ENCODE measurements around the gene HOXC6. TPM values are rescaled to one million over a fixed set of nuclear protein-coding genes. Genes with fewer than 3 reads are reported as not detected.
"Not testable (repeated sequence)": the region's sequence is repeated elsewhere in the genome, so short reads cannot be mapped to it uniquely, and the experiment has no call there.

HOXC6 gene
- polyA plus RNA-seq, 4 donors = 1.5 to 10.4 (median 1.9) TPM; not detected in 1

DNA sequence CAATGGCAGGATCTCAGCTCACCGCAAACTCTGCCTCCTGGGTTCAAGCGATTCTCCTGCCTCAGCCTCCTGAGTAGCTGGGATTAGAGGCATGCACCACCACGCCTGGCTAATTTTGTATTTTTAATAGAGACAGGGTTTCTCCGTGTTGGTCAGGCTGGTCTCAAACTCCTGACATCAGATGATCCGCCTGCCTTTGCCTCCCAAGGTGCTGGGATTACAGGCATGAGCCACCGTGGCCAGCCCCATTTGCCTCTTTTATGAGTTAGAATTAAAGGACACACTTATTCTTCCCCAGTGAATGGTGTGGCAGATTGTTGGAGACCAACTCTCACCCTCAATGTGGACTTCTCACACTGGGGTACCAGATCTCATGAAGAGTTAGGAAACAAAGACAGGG, 13.8 kb downstream of the HOXC6 start:
- not testable (repeated sequence) for H3K36me3 ChIP-seq (ENCODE audit: control insufficient read depth in 3 of 3, insufficient read depth in 2 of 3, low read depth in 1 of 3, low read length in 3 of 3); FAIRE-seq; H3K4me3 ChIP-seq (ENCODE audit: low read depth in 1 of 3, low read length in 3 of 3); DNase-seq; H3K27ac ChIP-seq (ENCODE audit: low read depth in 1 of 3, low read length in 2 of 3); H3K9me3 ChIP-seq (ENCODE audit: control insufficient read depth in 2 of 2, insufficient read depth in 1 of 2, low read depth in 1 of 2, low read length in 1 of 2)
- Histone ChIP-seq H3K27me3 (ENCODE audit: control insufficient read depth in 3 of 3, insufficient read depth in 3 of 3, low read length in 3 of 3) (peaks cover 9 to 80% (median 26%) of the 10 kb centered on the region in 3 donors), H3K4me1 (ENCODE audit: control insufficient read depth in 3 of 3, insufficient read depth in 2 of 3, low read depth in 1 of 3, low read length in 2 of 3) (peaks cover 0 to 20% (median 0%) of the 10 kb centered on the region in 3 donors)
- 72 to 75% (median 73%) methylated on average over 6 of the region's 6 CpGs for WGBS, 3 donors

DNA sequence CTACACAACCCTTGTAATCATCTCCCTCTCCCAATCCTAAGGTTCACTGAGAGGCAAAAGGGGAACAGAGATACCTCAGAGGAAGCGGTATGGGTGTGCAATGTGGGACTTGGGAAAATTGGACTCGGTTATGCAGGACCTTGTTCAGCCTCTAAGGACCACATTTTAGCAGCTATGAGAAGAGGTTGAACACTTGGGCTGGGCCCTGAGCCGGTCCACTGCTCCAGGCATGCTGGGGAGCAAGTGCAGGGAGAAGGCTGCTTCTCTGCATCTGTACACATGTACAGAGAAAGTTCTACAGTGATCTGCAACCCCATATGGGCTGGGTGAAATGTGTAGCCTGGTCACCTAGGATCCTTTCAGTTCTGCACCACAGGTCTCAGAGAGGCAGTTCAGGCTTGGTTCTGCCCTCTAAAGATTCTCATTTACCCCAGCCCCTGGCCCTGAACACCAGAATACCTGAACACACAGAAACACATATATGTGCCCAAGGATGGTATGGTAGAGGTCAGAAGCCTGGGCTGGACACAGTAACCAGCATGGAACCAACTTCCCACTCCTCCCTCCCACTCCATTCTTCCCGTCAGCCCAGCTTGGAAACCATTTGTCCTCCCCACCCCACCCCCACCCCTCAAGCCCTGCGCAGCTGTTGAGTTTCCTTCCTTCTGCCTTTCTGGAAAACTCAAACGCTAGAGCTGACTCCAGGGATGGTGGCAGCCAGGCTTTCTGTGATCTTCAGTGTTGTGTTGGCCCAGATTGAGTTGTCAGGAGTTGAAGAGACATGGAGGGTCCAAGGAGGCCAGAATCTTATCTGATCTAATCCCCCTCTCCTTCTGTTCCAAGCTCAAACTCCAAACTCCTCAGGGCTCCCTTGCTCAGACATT, 15.0 kb downstream of the HOXC6 start:
- Histone ChIP-seq H3K4me1 (ENCODE audit: control insufficient read depth in 3 of 3, insufficient read depth in 2 of 3, low read depth in 1 of 3, low read length in 2 of 3) (peaks cover 0 to 18% (median 0%) of the 10 kb centered on the region in 3 donors), H3K9me3 (ENCODE audit: control insufficient read depth in 2 of 2, insufficient read depth in 1 of 2, low read depth in 1 of 2, low read length in 1 of 2) (no peaks in the 10 kb centered on the region), H3K4me3 (ENCODE audit: low read depth in 1 of 3, low read length in 3 of 3) (no peak overlapping the region), H3K27me3 (ENCODE audit: control insufficient read depth in 3 of 3, insufficient read depth in 3 of 3, low read length in 3 of 3) (peaks cover 9 to 80% (median 27%) of the 10 kb centered on the region in 3 donors), H3K27ac (ENCODE audit: low read depth in 1 of 3, low read length in 2 of 3) (peak overlapping the region in 2 of 3 donors; percentile 59 to 66), H3K36me3 (ENCODE audit: control insufficient read depth in 3 of 3, insufficient read depth in 2 of 3, low read depth in 1 of 3, low read length in 3 of 3) (peaks cover 0 to 2% (median 0%) of the 10 kb centered on the region in 3 donors)
- WGBS, 3 donors = 37 to 46% (median 43%) methylated on average over 6 of the region's 6 CpGs
- no peak for FAIRE-seq
- no peak for DNase-seq

DNA sequence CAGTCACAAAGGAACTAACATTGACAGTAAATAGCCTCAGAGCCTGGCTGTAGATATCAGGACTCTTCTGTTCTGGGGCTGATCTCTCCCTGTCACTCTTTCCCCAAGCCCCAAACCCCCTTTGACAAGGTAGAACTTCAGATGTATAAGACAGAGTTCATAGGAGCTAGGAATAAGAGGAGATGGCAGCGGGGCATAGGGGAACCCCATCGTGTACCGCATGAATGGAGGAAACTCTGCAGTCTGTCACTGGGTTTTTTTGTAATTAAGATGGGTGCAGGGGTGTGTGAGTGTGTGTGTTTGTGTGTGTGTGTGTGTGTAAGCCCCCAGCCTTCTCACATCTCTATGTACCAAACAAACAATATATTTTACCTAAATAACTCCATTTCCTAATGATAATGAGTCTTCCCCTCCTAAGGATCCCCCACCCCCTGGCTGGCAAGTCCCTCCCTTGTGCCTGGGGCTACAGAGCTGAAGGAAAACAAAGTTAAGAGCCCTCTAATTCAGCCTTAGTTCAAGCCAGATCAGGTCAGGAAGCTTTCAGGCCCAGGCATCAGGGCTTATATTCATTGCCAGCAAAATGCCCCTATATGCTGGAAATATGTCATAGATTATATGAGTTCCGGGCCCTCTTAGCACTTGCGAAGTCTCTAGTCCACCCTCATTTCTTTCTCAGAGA, 16.3 kb downstream of the HOXC6 start:
- no peak for DNase-seq
- H3K27ac ChIP-seq (ENCODE audit: low read depth in 1 of 3, low read length in 2 of 3) = peak overlapping the region in 2 of 3 donors; percentile 8 to 59
- 66 to 77% (median 69%) methylated on average over 5 of the region's 5 CpGs for whole genome bisulfite sequencing, 3 donors

DNA sequence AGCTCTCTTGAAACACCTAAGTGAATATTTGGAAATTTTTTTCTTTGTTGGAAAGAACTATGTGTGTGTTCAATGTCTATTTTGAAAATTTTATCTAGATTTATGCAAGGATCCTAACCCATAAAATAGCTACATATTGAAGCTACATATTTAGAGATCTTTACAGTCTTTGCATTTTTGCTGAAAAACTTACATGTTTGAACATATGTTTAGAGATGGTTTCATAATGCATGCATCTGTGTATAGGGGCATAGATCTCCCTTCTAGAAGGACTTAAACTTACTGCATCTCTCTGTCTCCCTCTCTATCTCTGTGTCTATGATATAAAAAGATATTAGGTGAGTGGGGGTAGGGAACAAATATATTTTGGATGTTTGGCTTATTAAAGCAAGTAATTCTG, 17.2 kb downstream of the HOXC6 start:
- Histone ChIP-seq H3K27ac (ENCODE audit: low read depth in 1 of 3, low read length in 2 of 3) (no peak overlapping the region), H3K4me3 (ENCODE audit: low read depth in 1 of 3, low read length in 3 of 3) (no peak overlapping the region), H3K36me3 (ENCODE audit: control insufficient read depth in 3 of 3, insufficient read depth in 2 of 3, low read depth in 1 of 3, low read length in 3 of 3) (peaks cover 0 to 2% (median 0%) of the 10 kb centered on the region in 3 donors), H3K9me3 (ENCODE audit: control insufficient read depth in 2 of 2, insufficient read depth in 1 of 2, low read depth in 1 of 2, low read length in 1 of 2) (no peaks in the 10 kb centered on the region), H3K4me1 (ENCODE audit: control insufficient read depth in 3 of 3, insufficient read depth in 2 of 3, low read depth in 1 of 3, low read length in 2 of 3) (peaks cover 0 to 8% (median 0%) of the 10 kb centered on the region in 3 donors), H3K27me3 (ENCODE audit: control insufficient read depth in 3 of 3, insufficient read depth in 3 of 3, low read length in 3 of 3) (peaks cover 7 to 80% (median 24%) of the 10 kb centered on the region in 3 donors)
- no peak for FAIRE-seq
- no peak for DNase-seq

More for the DNA sequence above, 16.3 kb downstream of the HOXC6 start:
- Histone ChIP-seq H3K4me3 (ENCODE audit: low read depth in 1 of 3, low read length in 3 of 3) (no peak overlapping the region), H3K4me1 (ENCODE audit: control insufficient read depth in 3 of 3, insufficient read depth in 2 of 3, low read depth in 1 of 3, low read length in 2 of 3) (peaks cover 0 to 8% (median 0%) of the 10 kb centered on the region in 3 donors), H3K27me3 (ENCODE audit: control insufficient read depth in 3 of 3, insufficient read depth in 3 of 3, low read length in 3 of 3) (peaks cover 7 to 80% (median 29%) of the 10 kb centered on the region in 3 donors), H3K9me3 (ENCODE audit: control insufficient read depth in 2 of 2, insufficient read depth in 1 of 2, low read depth in 1 of 2, low read length in 1 of 2) (no peaks in the 10 kb centered on the region), H3K36me3 (ENCODE audit: control insufficient read depth in 3 of 3, insufficient read depth in 2 of 3, low read depth in 1 of 3, low read length in 3 of 3) (peaks cover 0 to 2% (median 0%) of the 10 kb centered on the region in 3 donors)
- FAIRE-seq = no peak

DNA sequence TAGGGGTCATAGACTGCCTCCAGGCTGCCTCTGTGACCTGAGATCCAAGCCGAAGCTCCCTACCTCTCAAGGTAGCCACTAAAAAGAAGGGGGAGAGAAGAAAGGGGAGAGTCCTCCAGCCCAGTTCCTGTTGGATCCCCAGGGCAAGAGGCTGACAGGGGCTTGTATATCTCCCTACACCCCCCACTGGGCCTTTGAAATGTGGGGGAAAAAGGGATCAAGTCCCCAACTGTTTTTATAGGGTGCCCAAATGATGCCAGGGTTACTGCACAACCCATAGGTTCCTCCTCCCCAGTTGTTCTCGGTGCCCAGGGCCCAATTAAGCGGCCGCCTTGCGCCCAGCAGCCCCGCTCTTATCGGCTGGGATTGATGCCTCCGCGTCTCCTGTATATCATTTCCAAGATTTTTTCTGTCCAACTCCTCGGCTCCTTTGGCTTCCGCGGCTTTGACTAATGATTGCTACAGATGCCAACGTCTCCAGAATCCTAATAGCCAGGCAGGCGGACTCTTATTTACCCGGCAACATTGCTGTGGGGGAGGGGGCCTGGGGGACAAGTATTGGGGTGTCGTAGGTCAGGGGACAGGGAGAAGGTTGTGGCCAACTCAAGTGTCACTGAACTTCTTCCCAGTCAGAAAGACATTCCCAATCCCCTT, 17.8 kb downstream of the HOXC6 start:
- Histone ChIP-seq H3K4me3 (ENCODE audit: low read depth in 1 of 3, low read length in 3 of 3) (no peak overlapping the region), H3K36me3 (ENCODE audit: control insufficient read depth in 3 of 3, insufficient read depth in 2 of 3, low read depth in 1 of 3, low read length in 3 of 3) (peaks cover 0 to 2% (median 0%) of the 10 kb centered on the region in 3 donors), H3K4me1 (ENCODE audit: control insufficient read depth in 3 of 3, insufficient read depth in 2 of 3, low read depth in 1 of 3, low read length in 2 of 3) (peaks cover 0 to 11% (median 0%) of the 10 kb centered on the region in 3 donors), H3K9me3 (ENCODE audit: control insufficient read depth in 2 of 2, insufficient read depth in 1 of 2, low read depth in 1 of 2, low read length in 1 of 2) (no peaks in the 10 kb centered on the region), H3K27ac (ENCODE audit: low read depth in 1 of 3, low read length in 2 of 3) (no peak overlapping the region), H3K27me3 (ENCODE audit: control insufficient read depth in 3 of 3, insufficient read depth in 3 of 3, low read length in 3 of 3) (peaks cover 6 to 80% (median 24%) of the 10 kb centered on the region in 3 donors)
- 49 to 51% (median 49%) methylated on average over 15 to 16 of the region's 16 CpGs for WGBS, 3 donors
- no peak for FAIRE-seq
- DNase-seq = no peak

DNA sequence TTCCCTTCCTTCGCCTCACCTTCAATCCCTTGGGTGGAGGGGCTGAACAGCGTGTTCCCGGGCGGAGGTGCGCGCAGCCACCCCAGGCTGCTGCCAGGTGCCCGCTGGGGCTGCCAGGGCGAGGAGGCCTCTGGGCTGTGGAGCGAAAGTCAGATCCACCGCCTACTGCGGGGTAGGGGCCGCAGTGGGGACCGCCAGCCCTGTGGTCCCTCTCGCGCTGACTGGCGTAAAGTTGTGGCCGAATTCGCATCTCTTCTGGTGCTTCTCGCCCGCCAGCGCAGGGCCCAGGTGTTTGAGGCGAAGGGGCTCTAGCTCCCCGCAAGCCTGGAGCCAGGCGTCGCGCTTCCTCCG, 18.5 kb downstream of the HOXC6 start:
- Histone ChIP-seq H3K4me3 (ENCODE audit: low read depth in 1 of 3, low read length in 3 of 3) (no peak overlapping the region), H3K9me3 (ENCODE audit: control insufficient read depth in 2 of 2, insufficient read depth in 1 of 2, low read depth in 1 of 2, low read length in 1 of 2) (no peaks in the 10 kb centered on the region), H3K36me3 (ENCODE audit: control insufficient read depth in 3 of 3, insufficient read depth in 2 of 3, low read depth in 1 of 3, low read length in 3 of 3) (peaks cover 0 to 2% (median 0%) of the 10 kb centered on the region in 3 donors), H3K4me1 (ENCODE audit: control insufficient read depth in 3 of 3, insufficient read depth in 2 of 3, low read depth in 1 of 3, low read length in 2 of 3) (peaks cover 2 to 18% (median 3%) of the 10 kb centered on the region in 3 donors), H3K27ac (ENCODE audit: low read depth in 1 of 3, low read length in 2 of 3) (no peak overlapping the region), H3K27me3 (ENCODE audit: control insufficient read depth in 3 of 3, insufficient read depth in 3 of 3, low read length in 3 of 3) (peaks cover 3 to 82% (median 29%) of the 10 kb centered on the region in 3 donors)
- WGBS, 3 donors = 49 to 76% (median 58%) methylated on average over 27 of the region's 27 CpGs
- FAIRE-seq (no peak), DNase-seq (no peak)

DNA sequence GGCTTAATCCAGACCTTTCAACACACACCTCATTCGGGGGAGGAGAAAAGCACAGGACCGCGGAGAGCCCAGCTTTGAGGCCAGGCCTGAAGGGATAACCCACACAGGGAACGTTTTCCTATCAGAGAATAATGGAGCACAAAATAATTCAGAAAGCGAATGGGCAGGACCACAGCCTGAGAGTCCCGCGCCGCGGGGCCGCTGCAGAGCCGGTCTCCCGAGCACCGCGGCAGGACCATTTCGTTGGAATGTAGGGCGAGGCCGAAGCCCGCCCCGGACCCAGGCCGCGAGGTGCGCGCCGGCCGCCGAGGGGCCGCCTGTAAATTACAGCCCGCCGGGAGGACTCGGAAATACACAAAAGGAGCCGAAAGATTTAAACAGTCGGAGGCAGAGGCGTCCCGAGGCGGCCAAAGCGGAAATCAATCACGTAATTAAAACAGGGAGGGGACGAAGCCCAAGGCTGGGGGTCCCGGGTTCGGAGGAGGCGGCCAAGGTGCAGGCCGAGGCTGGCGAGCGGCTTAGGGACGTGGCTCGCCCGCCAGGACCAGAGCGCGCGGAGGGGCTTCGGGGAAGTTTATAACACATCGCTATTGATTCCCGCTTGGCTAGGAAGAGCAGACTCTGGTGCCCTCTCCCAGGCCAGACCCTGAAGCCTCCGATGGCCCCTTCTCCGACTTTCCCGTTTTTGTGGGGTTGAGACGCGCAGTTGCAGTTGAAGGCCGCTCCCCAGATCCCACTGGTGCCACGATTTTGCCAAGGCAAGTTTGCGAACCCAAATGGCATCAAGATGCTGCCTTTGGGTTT, 19.1 kb downstream of the HOXC6 start:
- FAIRE-seq (no peak), DNase-seq (no peak)
- Histone ChIP-seq H3K9me3 (ENCODE audit: control insufficient read depth in 2 of 2, insufficient read depth in 1 of 2, low read depth in 1 of 2, low read length in 1 of 2) (no peaks in the 10 kb centered on the region), H3K36me3 (ENCODE audit: control insufficient read depth in 3 of 3, insufficient read depth in 2 of 3, low read depth in 1 of 3, low read length in 3 of 3) (peaks cover 0 to 2% (median 0%) of the 10 kb centered on the region in 3 donors), H3K27ac (ENCODE audit: low read depth in 1 of 3, low read length in 2 of 3) (no peak overlapping the region), H3K27me3 (ENCODE audit: control insufficient read depth in 3 of 3, insufficient read depth in 3 of 3, low read length in 3 of 3) (peaks cover 3 to 85% (median 25%) of the 10 kb centered on the region in 3 donors), H3K4me3 (ENCODE audit: low read depth in 1 of 3, low read length in 3 of 3) (no peak overlapping the region), H3K4me1 (ENCODE audit: control insufficient read depth in 3 of 3, insufficient read depth in 2 of 3, low read depth in 1 of 3, low read length in 2 of 3) (peaks cover 2 to 21% (median 3%) of the 10 kb centered on the region in 3 donors)
- WGBS, 3 donors = 36 to 48% (median 39%) methylated on average over 60 to 61 of the region's 61 CpGs
